Esophagus muscularis mucosa (tissue), 4 donors: ENCODE data around the gene RAE1. TPM values are rescaled to one million over a fixed set of nuclear protein-coding genes. Genes with fewer than 3 reads are reported as not detected.

Source experiments
- DNase-seq: peaks from one replicate; pipeline ENCODE4 v3.0.0-alpha.2; 2017; ENCODE audit errors: extremely low spot score
- H3K27ac ChIP-seq, 4 donors: fragments of 200-600 bp; sonication (generic); replicated peaks in 1 of 4; 1 replicate in 3 of 4; 2 replicates in 1 of 4; pipeline ENCODE4 v1.5.1; 2016 to 2019; ENCODE audit warnings: mild to moderate bottlenecking in 1 of 4
- H3K27me3 ChIP-seq, 4 donors: fragments of 200-600 bp; sonication (generic); one replicate each; pipeline versions ENCODE4 v1.5.1 to v1.6.0; 2016 to 2019
- H3K36me3 ChIP-seq, 4 donors: fragments of 200-600 bp; sonication (generic); one replicate each; pipeline ENCODE4 v1.5.1; 2016 to 2019
- H3K4me1 ChIP-seq, 4 donors: fragments of 200-600 bp; sonication (generic); one replicate each; pipeline ENCODE4 v1.5.1; 2016 to 2019
- H3K4me3 ChIP-seq, 4 donors: fragments of 200-600 bp; sonication (generic); 1 replicate in 2 of 4; 2 replicates in 2 of 4; pipeline ENCODE4 v1.5.1; 2016 to 2019; ENCODE audit warnings: mild to moderate bottlenecking in 4 of 4, moderate library complexity in 1 of 4
- H3K9me3 ChIP-seq, 4 donors: fragments of 200-600 bp; sonication (generic); 1 replicate in 3 of 4; 2 replicates in 1 of 4; pipeline ENCODE4 v1.5.1; 2016 to 2019
- EP300 ChIP-seq: sonication (generic); formaldehyde crosslinking; IDR thresholded peaks from one replicate; pipeline ENCODE4 v1.6.1; 2017; ENCODE audit warnings: antibody characterized with exemption
- POLR2A ChIP-seq: fragments of 450-650 bp; IDR thresholded peaks from one replicate; pipeline ENCODE4 v1.6.1; 2017; ENCODE audit warnings: antibody characterized with exemption, moderate library complexity, mild to moderate bottlenecking, low read depth
- POLR2AphosphoS5 ChIP-seq, 2 donors: sonication (generic); formaldehyde crosslinking; IDR thresholded peaks; one replicate each; pipeline ENCODE4 v1.6.1; 2017; ENCODE audit warnings: antibody characterized with exemption in 2 of 2
- WGBS: methylation state at CpG from one replicate; pipeline ENCODE4 v1.1.5; 2018; 5-methylcytosine and 5-hydroxymethylcytosine counted together
- intact Hi-C: fragments of 100-400 bp; cut with DNase I; formaldehyde crosslinking; loops from one replicate; pipeline ENCODE4 v1.15.1; 2023
- total RNA-seq, 4 donors: library from RNA; depleted of rRNA; stranded (reverse); fragments of >200 nt; gene quantifications; one replicate each; pipeline versions ENCODE4 v1.1.0 to v1.2.1, GENCODE V29; 2016
- TF ChIP-seq, protein P1 (sequence below), 3 experiments: fragments of 200-600 bp in 2 of 3; fragments of 450-650 bp in 1 of 3; sonication (generic) in 2 of 3; IDR thresholded peaks; one replicate each; pipeline ENCODE4 v1.5.1; 2017 to 2019; ENCODE audit warnings: antibody characterized with exemption in 3 of 3, mild to moderate bottlenecking in 2 of 3, moderate library complexity in 1 of 3

Gene RAE1
- total RNA-seq, 4 donors from 2014 or later, result 15.0 to 24.1 (median 21.5) TPM

DNA sequence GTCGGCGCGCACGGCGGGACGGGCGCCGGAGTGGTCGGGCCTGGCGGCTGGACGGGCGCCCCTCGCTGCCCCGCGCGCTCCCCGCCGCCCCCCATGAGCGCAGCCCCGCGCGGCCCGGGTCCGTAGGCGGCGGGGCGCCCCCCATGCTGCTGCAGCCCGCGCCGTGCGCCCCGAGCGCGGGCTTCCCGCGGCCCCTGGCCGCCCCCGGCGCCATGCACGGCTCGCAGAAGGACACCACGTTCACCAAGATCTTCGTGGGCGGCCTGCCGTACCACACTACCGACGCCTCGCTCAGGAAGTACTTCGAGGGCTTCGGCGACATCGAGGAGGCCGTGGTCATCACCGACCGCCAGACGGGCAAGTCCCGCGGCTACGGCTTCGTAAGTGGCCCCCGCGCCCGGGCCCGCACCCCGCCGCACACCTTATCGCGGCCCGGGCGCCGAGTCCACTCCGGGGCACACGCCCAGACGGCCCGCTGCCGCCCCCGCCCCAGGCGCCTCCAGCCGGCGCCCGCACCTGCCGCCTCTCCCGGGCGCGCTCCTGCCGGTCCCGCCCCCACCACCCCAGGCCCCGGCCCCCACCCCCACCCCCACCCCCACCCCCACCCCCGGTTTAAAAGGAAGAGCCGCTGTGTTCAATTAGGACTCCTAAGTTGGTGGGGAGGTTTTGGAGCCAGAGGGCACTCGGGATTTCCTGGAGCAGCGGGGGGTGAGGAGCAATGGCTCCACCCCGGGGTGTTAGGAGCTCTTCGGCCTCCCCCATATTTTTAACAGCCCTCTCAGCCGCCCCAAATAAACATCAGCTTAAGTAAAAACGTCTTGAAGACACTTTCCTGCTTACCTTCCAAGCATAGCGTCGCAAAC is 40.6 kb downstream of the RAE1 start:
- no peak for TF ChIP-seq POLR2AphosphoS5 (IDR thresholded peaks at IDR 0.05)
- TF ChIP-seq, protein P1, sequence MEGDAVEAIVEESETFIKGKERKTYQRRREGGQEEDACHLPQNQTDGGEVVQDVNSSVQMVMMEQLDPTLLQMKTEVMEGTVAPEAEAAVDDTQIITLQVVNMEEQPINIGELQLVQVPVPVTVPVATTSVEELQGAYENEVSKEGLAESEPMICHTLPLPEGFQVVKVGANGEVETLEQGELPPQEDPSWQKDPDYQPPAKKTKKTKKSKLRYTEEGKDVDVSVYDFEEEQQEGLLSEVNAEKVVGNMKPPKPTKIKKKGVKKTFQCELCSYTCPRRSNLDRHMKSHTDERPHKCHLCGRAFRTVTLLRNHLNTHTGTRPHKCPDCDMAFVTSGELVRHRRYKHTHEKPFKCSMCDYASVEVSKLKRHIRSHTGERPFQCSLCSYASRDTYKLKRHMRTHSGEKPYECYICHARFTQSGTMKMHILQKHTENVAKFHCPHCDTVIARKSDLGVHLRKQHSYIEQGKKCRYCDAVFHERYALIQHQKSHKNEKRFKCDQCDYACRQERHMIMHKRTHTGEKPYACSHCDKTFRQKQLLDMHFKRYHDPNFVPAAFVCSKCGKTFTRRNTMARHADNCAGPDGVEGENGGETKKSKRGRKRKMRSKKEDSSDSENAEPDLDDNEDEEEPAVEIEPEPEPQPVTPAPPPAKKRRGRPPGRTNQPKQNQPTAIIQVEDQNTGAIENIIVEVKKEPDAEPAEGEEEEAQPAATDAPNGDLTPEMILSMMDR (IDR thresholded peaks at IDR 0.05), result no peak
- no peak for TF ChIP-seq EP300
- H3K27ac ChIP-seq, result peak overlapping the region; percentile 93 to 95 (median 94)
- DNase-seq, result no peak
- H3K9me3 ChIP-seq, result no peaks in the 10 kb centered on the region
- H3K4me1 ChIP-seq, result peaks cover 60 to 73% (median 69%) of the 10 kb centered on the region in 4 donors
- intact Hi-C loops, result no loop called here
- H3K27me3 ChIP-seq, result no peaks in the 10 kb centered on the region
- H3K4me3 ChIP-seq, result peak overlapping the region; percentile 84 to 94 (median 88)
- 16% methylated on average over 8 of the region's 98 CpGs for WGBS
- H3K36me3 ChIP-seq, result peaks cover 0 to 23% (median 12%) of the 10 kb centered on the region in 4 donors

DNA sequence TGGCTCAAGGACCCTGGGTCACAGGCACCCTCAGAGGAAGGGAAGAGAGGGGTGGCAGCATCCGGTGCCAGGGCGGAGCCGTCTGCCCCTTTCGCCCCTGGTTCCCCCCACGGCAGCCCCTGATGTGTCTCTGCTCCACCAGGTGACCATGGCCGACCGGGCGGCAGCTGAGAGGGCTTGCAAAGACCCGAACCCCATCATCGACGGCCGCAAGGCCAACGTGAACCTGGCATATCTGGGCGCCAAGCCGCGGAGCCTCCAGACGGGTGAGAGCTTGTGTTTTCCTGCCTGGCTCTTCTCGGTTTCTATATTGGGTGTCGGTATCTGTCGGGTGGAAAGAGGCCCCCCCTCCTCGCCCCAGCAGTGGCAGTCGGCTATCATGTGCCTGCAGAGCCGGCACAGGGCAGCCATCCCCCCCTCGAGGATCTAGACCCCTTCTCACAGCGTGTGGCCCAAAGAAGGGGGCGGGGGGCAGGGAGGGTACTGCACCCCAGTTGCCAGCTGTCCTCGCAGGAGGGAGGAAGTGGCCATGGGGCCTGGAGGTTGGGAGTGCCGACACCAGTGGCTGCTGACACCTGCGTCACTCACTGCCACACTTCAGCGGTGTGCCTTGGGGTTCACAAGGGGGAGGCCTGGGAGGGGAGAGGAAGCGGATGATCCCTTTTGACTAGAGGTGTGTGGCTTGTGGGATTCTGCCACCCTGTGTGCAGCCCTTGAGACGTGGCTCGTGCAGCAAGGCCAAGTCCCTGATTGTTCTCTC is 41.6 kb downstream of the RAE1 start:
- intact Hi-C loops, result no loop called here
- no peak for DNase-seq
- no peaks in the 10 kb centered on the region for H3K27me3 ChIP-seq

DNA sequence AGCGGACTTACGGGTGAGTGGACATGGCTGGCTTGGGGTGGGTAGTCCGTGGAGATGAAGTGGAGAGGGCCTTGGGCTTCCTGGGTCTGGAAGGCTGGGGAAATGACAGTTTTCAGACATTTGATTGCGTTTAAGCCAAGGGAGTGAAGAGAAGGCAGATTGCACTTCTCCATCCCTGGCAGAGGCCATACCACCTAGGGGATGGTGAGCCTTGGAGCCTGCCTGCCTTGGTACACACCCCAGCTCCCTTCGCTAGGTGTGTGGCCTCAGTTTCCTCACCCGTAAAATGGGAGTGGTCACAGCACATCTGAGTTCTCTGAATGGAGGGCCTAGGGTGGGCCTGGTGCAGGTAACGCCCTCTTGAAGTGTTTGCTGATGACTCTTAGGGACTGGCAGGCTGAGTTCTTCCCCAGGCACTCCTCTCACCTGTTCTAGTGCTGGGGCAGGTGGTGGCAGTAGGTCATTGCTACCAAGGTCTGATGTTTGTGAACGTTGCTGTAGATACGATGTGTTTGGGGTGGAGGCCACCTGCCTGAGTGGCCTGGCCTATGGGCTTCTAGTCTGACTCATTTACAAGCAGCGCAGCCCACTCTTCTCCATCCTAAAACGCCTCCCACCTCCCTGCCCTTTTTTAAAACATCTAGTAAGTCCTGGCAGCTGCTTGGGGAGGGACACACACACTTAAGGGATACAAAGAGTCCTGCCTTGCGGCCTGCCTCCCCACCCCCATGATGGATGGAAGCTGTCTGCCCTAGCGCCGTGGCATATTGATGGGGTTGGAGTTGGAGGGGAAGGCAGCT is 42.5 kb downstream of the RAE1 start:
- Histone ChIP-seq H3K9me3 (no peaks in the 10 kb centered on the region), H3K4me3 (peak overlapping the region; percentile 84 to 94 (median 88)), H3K27me3 (no peaks in the 10 kb centered on the region), H3K27ac (peak overlapping the region; percentile 93 to 95 (median 94)), H3K36me3 (peaks cover 8 to 34% (median 24%) of the 10 kb centered on the region in 4 donors), H3K4me1 (peaks cover 79 to 92% (median 88%) of the 10 kb centered on the region in 4 donors)
- TF ChIP-seq POLR2A, result no peak
- peak; percentile 30 to 56 for TF ChIP-seq POLR2AphosphoS5 (IDR thresholded peaks at IDR 0.05)
- DNase-seq, result no peak
- 58% methylated on average over 12 of the region's 14 CpGs for WGBS
- intact Hi-C loops, result no loop called here

More for the DNA sequence above, 41.6 kb downstream of the RAE1 start:
- TF ChIP-seq EP300 (no peak), POLR2AphosphoS5 (IDR thresholded peaks at IDR 0.05) (peak; percentile 44 to 77), POLR2A (peak; percentile 3)
- TF ChIP-seq, protein P1 (IDR thresholded peaks at IDR 0.05), result no peak
- peak overlapping the region; percentile 84 to 94 (median 88) for H3K4me3 ChIP-seq
- peaks cover 70 to 83% (median 79%) of the 10 kb centered on the region in 4 donors for H3K4me1 ChIP-seq
- H3K9me3 ChIP-seq, result no peaks in the 10 kb centered on the region
- H3K27ac ChIP-seq, result peak overlapping the region; percentile 93 to 95 (median 94)
- peaks cover 8 to 33% (median 22%) of the 10 kb centered on the region in 4 donors for H3K36me3 ChIP-seq
- 61% methylated on average over 7 of the region's 33 CpGs for WGBS

DNA sequence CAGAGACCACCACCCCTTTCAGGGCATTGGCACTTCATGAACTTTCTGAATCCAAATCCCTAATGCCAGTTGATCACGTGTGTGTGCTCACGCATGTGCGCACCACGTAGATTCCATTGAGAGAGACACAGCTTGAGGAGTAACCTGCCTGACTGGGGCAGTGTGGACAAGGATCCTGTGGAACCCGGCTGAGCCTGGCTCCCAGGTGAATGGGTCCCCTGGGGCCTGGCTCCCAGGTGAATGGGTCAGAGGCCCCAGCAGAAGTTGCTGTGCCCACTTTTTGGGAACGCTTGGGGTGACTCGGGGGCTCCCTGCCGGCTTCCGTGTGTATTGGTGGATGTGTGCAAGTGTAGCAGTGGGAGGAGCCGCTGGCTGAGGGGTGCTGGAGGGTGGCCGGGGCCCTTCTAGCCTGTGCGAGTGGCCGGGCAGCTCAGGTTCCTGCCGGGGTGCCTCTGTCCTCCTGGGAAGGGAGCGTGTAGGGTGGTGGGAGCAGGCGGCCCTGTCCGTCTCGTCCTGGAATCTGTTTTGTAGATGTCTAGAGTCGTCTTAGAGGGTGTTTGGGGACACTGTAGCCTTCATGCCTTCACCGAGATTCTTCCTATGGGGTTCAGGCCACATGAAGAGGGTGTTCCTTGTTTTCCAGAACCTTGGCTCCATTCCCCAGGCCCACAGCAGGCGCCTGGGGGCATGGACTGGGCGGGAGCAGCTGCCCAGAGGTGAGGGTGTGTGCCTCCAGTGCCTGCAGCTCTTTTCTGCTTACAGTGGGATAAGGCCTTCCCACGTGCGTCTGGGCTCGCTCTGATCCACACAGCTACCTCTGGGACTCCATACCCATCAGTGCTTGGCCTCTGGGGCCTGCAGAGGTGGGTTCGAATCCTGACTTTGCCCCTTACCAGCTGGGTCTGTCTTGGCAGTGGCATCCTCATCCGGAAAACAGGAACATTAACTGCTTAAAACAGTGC is 43.3 kb downstream of the RAE1 start:
- Histone ChIP-seq H3K36me3 (peaks cover 8 to 34% (median 24%) of the 10 kb centered on the region in 4 donors), H3K4me1 (peaks cover 83 to 92% (median 92%) of the 10 kb centered on the region in 4 donors), H3K27me3 (no peaks in the 10 kb centered on the region), H3K9me3 (no peaks in the 10 kb centered on the region), H3K4me3 (peak overlapping the region; percentile 84 to 94 (median 88)), H3K27ac (peak overlapping the region; percentile 93 to 95 (median 94))
- DNase-seq, result no peak
- 55% methylated on average over 16 of the region's 27 CpGs for WGBS
- intact Hi-C loops, result no loop called here
- TF ChIP-seq POLR2AphosphoS5 (IDR thresholded peaks at IDR 0.05) (peak in 1 of 2 donors; percentile 10), EP300 (no peak)
